ENCODE data around the gene PRX. TPM values are rescaled to one million over a fixed set of nuclear protein-coding genes. Genes with fewer than 3 reads are reported as not detected.

PRX gene
- total and polyA plus RNA-seq, 9 of the 15 experiments (the other 6 are each of a cell fraction or from before 2014, with no cell fraction given), result 0.65 to 3.5 (median 1.7) TPM; not detected in 2

- TF ChIP-seq PHTF2 (CRISPR knock-in tag; IDR thresholded peaks at IDR 0.05) (no peak), SMARCE1 (IDR thresholded peaks at IDR 0.05) (0 out of 2 replicates have a peak, but pooled peaks have one; percentile 27), ZNF407 (IDR thresholded peaks at IDR 0.05; ENCODE audit: low read depth) (0 out of 2 replicates have a peak, but pooled peaks have one; percentile 4), MAFF (IDR thresholded peaks at IDR 0.05; ENCODE audit: low read length) (no peak), TEAD4 (IDR thresholded peaks at IDR 0.05; ENCODE audit: low read length) (peak; percentile 49; the same call in 1 of the 2 replicates), TEAD4 (CRISPR knock-in tag; IDR thresholded peaks at IDR 0.05; ENCODE audit: borderline replicate concordance) (no peak), KDM4B (IDR thresholded peaks at IDR 0.05; ENCODE audit: borderline replicate concordance in 2 of 2, low read depth in 1 of 2) (no peak)
Observed at GRCh38 chr19:40424637-40425449, 11.7 kb upstream of the PRX start (continued).
